Right lobe of liver (tissue), 6 donors: ENCODE results near the gene TSC22D1. TPM values are rescaled to one million over a fixed set of nuclear protein-coding genes. Genes with fewer than 3 reads are reported as not detected.
A peak's percentile ranks its signal among the peaks of the same experiment; 100 is the strongest.
"Not testable (repeated sequence)": the region's sequence is repeated elsewhere in the genome, so short reads cannot be mapped to it uniquely, and the experiment has no call there.

Source experiments
- ATAC-seq, 4 donors: fragments of 200-7000 bp; cut with Tn5 transposase; one replicate each; pipeline ENCODE4 v1.9.1; 2020; ENCODE audit warnings: mild to moderate bottlenecking in 4 of 4, moderate library complexity in 4 of 4
- DNase-seq, 3 donors: peaks; one replicate each; pipeline ENCODE4 v3.0.0-alpha.2; 2020
- H3K27ac ChIP-seq, 3 donors: fragments of 200-600 bp; one replicate each; pipeline ENCODE4 v1.8.0; 2022
- H3K27me3 ChIP-seq, 2 donors: fragments of 200-600 bp; one replicate each; pipeline ENCODE4 v1.8.0; 2022
- H3K36me3 ChIP-seq, 4 donors: fragments of 200-600 bp; sonication (generic) in 1 of 4; one replicate each; pipeline versions ENCODE4 v1.5.1 to v1.8.0; 2017 to 2022; ENCODE audit warnings: control low read depth in 1 of 4
- H3K4me1 ChIP-seq, 4 donors: fragments of 200-600 bp; sonication (generic) in 1 of 4; one replicate each; pipeline versions ENCODE4 v1.5.1 to v1.8.0; 2017 to 2022; ENCODE audit warnings: control low read depth in 1 of 4
- H3K4me3 ChIP-seq, 3 donors: fragments of 200-600 bp; one replicate each; pipeline ENCODE4 v1.8.0; 2022
- H3K9me3 ChIP-seq, 4 donors: fragments of 200-600 bp; sonication (generic) in 1 of 4; one replicate each; pipeline versions ENCODE4 v1.5.1 to v1.8.0; 2017 to 2022; ENCODE audit warnings: control low read depth in 1 of 4
- POLR2A ChIP-seq: fragments of 450-650 bp; IDR thresholded peaks from one replicate; pipeline ENCODE4 v1.6.1; 2017; ENCODE audit warnings: antibody characterized with exemption, mild to moderate bottlenecking
- WGBS: methylation state at CpG from one replicate; pipeline ENCODE4 v1.1.6; 2018; ENCODE audit warnings: low coverage, low lambda C conversion rate; ENCODE audit not compliant: insufficient coverage; ENCODE audit errors: missing lambda C conversion rate; 5-methylcytosine and 5-hydroxymethylcytosine counted together
- intact Hi-C, 2 donors: fragments of 100-400 bp; cut with DNase I; formaldehyde crosslinking; loops; one replicate each; pipeline versions ENCODE4 v1.11.2 to v1.14.1; 2022
- total RNA-seq, 6 experiments: library from RNA; depleted of rRNA in 2 of 6; stranded (reverse); fragments of >200 nt in 2 of 6; fragmentation: NEBNext Ultra II Directional in 3 of 6; extraction: Animal tissue kit (Norgen Biotek cat#: 25700) in 3 of 6; gene quantifications; one replicate each; pipeline versions ENCODE4 v1.1.0 to v1.2.4, GENCODE V29; 2016 to 2023
- TF ChIP-seq, protein P1 (sequence below), 4 donors: fragments of 200-600 bp in 3 of 4; fragments of 450-650 bp in 1 of 4; IDR thresholded peaks; one replicate each; pipeline versions ENCODE4 v1.5.1 to v1.8.0; 2016 to 2022; ENCODE audit warnings: antibody characterized with exemption in 4 of 4, mild to moderate bottlenecking in 2 of 4
- donor health status: DM: no; HTN: yes; CAD: no.
- donor health status: DM: no; HTN: no; CAD: no.
- donor health status: DM: no; HTN: no; CAD: no.
- donor health status: DM: no; HTN: yes; CAD: no.
- donor health status: DM: no; HTN: yes; CAD: no.

TSC22D1 gene
- total RNA-seq, 6 experiments from 2014 or later = 21.2 to 44.4 (median 27.9) TPM

DNA sequence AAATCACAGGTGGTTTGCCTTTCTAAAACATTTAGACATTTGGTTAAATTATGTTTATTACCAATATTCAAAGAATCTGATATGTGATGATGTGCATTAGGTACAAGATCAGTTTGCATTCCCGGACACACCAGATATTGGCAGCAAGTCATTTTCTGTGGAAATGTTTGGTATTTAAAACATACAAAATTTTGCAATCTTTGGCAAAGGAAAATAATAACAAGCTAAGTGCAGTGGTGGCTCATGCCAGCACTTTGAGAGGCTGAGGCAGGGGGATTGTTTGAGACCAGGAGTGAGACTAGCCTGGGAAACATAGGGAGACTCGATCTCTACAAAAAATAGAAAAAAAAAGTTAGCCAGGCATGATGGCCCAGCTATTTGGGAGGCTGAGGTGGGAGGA, 29.1 kb upstream of the TSC22D1 start:
- H3K4me1 ChIP-seq = no peaks in the 10 kb centered on the region
- no peaks in the 10 kb centered on the region for H3K27me3 ChIP-seq
- no peak for DNase-seq
- ATAC-seq = no peak
- 30% methylated on average over 2 of the region's 2 CpGs for WGBS
- no peak overlapping the region for H3K4me3 ChIP-seq
- H3K27ac ChIP-seq = no peak overlapping the region
- H3K36me3 ChIP-seq = no peaks in the 10 kb centered on the region
- TF ChIP-seq POLR2A = no peak
- TF ChIP-seq, protein P1, sequence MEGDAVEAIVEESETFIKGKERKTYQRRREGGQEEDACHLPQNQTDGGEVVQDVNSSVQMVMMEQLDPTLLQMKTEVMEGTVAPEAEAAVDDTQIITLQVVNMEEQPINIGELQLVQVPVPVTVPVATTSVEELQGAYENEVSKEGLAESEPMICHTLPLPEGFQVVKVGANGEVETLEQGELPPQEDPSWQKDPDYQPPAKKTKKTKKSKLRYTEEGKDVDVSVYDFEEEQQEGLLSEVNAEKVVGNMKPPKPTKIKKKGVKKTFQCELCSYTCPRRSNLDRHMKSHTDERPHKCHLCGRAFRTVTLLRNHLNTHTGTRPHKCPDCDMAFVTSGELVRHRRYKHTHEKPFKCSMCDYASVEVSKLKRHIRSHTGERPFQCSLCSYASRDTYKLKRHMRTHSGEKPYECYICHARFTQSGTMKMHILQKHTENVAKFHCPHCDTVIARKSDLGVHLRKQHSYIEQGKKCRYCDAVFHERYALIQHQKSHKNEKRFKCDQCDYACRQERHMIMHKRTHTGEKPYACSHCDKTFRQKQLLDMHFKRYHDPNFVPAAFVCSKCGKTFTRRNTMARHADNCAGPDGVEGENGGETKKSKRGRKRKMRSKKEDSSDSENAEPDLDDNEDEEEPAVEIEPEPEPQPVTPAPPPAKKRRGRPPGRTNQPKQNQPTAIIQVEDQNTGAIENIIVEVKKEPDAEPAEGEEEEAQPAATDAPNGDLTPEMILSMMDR (IDR thresholded peaks at IDR 0.05) = no peak
- intact Hi-C loops = no loop called here
- no peaks in the 10 kb centered on the region for H3K9me3 ChIP-seq

DNA sequence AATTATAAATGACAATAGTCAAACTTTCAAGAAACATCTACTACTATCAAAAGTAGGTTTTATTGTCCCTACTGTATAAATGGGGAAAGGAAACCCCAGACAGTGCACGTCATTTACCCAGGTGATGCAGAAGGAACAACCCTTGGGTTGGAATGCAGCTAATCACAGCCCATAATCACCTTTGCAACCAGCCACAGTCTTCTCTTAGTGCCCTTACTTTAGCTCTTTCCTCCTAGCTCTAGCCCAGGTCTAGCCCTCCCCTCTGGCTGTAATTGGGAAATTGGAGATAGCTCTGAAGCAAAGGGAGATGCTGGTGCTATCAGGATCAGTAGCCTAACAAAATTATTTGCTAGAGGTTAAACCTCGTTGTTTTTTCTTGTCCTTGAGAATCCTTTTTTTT, 25.5 kb upstream of the TSC22D1 start:
- intact Hi-C loops = no loop called here

DNA sequence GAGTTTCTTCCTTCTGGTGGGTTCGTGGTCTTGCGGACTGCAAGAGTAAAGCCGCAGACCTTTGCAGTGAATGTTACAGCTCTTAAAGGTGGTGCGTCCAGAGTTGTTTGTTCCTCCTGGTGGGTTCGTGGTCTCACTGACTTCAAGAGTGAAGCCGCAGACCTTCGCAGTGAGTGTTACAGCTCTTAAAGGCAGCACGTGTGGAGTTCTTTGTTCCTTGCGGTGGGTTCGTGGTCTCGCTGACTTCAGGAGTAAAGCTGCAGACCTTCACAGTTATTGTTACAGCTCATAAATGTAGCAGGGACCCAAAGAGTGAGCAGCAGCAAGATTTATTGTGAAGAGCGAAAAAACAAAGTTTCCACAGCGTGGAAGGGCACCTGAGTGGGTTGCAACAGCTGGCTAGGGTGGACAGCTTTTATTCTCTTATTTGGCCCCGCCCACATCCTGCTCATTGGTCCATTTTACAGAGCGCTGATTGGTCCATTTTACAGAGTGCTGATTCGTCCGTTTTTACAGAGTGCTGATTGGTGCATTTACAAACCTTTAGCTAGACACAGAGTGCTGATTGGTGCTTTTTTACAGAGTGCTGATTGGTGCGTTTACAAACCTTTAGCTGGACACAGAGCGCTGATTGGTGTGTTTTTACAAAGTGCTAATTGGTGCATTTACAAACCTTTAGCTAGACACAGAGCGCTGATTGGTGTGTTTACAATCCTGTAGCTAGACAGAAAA, 17.9 kb upstream of the TSC22D1 start:
- DNase-seq, H3K36me3 ChIP-seq, H3K27ac ChIP-seq, ATAC-seq, H3K27me3 ChIP-seq, H3K4me1 ChIP-seq, intact Hi-C loops, H3K4me3 ChIP-seq, H3K9me3 ChIP-seq: not testable (repeated sequence)
- WGBS = 87% methylated on average over 17 of the region's 20 CpGs

More for the DNA sequence above, 25.5 kb upstream of the TSC22D1 start:
- Histone ChIP-seq H3K4me3 (no peak overlapping the region), H3K27ac (no peak overlapping the region), H3K4me1 (no peaks in the 10 kb centered on the region), H3K36me3 (no peaks in the 10 kb centered on the region), H3K27me3 (no peaks in the 10 kb centered on the region), H3K9me3 (no peaks in the 10 kb centered on the region)
- no peak for ATAC-seq
- no peak for DNase-seq
- no peak for TF ChIP-seq POLR2A
- TF ChIP-seq, protein P1 (IDR thresholded peaks at IDR 0.05) = no peak
- WGBS = 62% methylated on average over 2 of the region's 2 CpGs

DNA sequence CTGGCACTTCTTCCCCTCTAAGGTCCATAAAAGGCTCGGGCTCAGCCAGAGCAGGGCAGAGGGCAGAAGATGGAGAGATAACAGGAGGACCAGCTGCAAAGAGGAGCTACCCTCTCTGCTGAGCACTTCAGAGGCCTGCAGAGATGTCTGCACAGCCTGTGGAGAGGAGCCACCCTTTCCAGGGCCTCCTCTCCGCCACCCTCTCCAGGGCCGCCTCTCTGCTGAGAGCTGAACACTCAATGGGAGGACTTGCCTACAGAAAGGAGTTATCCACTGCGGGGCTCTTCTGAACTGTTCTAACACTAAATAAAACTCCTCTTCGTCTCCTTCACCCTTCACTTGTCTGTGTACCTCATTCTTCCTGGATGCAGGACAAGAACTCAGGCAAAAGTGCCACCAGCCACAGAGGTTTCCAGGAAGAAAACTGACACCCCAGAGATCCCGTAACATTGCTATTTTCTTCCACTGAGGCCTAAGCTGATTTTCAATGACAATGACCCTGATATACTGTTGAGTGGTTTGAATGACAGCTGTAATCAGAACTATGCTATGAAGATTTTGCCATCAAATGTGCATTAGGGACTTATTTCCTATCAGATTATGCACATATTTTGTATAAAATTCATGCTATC, 16.2 kb upstream of the TSC22D1 start:
- DNase-seq (no peak), ATAC-seq (no peak)
- Histone ChIP-seq H3K4me3 (no peak overlapping the region), H3K27me3 (no peaks in the 10 kb centered on the region), H3K9me3 (no peaks in the 10 kb centered on the region), H3K36me3 (no peaks in the 10 kb centered on the region), H3K27ac (no peak overlapping the region), H3K4me1 (no peaks in the 10 kb centered on the region)
- intact Hi-C loops = no loop called here
- 83% methylated on average over 1 of the region's 6 CpGs for WGBS
- TF ChIP-seq, protein P1 (IDR thresholded peaks at IDR 0.05) = no peak
- TF ChIP-seq POLR2A = no peak

DNA sequence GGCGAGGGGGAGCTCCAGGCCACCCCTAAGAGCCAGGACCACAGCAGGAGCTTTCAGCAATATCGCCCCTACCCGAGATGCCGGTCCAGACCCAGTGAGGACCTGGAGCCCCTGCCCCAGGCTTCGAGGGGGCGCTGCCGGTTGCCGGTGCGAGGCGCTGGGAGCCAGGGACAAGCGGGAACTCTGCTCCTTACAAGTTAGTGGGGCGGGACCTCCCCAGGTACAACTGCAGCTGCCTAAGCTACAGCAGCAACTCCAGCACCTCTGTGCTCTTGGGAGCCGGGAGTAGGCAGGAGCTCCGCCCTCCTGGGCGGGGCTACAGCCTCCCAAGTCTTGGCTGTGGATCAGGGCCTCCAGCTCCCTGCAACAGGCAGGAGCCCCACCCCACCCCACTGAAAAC, 15.2 kb upstream of the TSC22D1 start:
- no peak for TF ChIP-seq POLR2A
- TF ChIP-seq, protein P1 (IDR thresholded peaks at IDR 0.05) = no peak
- ATAC-seq (peak in 1 of 4 donors; percentile 38), DNase-seq (no peak)
- Histone ChIP-seq H3K4me1 (no peaks in the 10 kb centered on the region), H3K36me3 (no peaks in the 10 kb centered on the region), H3K27ac (no peak overlapping the region), H3K27me3 (no peaks in the 10 kb centered on the region), H3K9me3 (no peaks in the 10 kb centered on the region), H3K4me3 (no peak overlapping the region)
- WGBS = no CpG with 5 or more reads among the region's 15 CpGs
- intact Hi-C loops = no loop called here
